Neural progenitor cell (in vitro differentiated cells): Measurements from ENCODE around the gene AUTS2. TPM values are rescaled to one million over a fixed set of nuclear protein-coding genes. Genes with fewer than 3 reads are reported as not detected.

Source experiments
- DNase-seq: peaks from one replicate; pipeline ENCODE4 v3.0.0-alpha.2; 2016; ENCODE audit warnings: low spot score
- H2AFZ ChIP-seq: fragments of 200-600 bp; sonication (generic); replicated peaks from 2 replicates; pipeline ENCODE4 v1.6.1; 2016; ENCODE audit warnings: antibody characterized with exemption
- H3F3A ChIP-seq: fragments of 200-600 bp; sonication (generic); 2 replicates; pipeline ENCODE4 v1.6.1; 2016; ENCODE audit warnings: antibody characterized with exemption, low read depth
- H3K27ac ChIP-seq: fragments of 200-600 bp; sonication (generic); 2 replicates; pipeline ENCODE4 v1.5.1; 2016; ENCODE audit warnings: mild to moderate bottlenecking
- H3K27me3 ChIP-seq: fragments of 200-600 bp; sonication (generic); 2 replicates; pipeline ENCODE4 v1.6.1; 2016; ENCODE audit warnings: mild to moderate bottlenecking, moderate library complexity
- H3K36me3 ChIP-seq: fragments of 200-600 bp; sonication (generic); 2 replicates; pipeline ENCODE4 v1.5.1; 2016
- H3K4me1 ChIP-seq: fragments of 200-600 bp; sonication (generic); 2 replicates; pipeline ENCODE4 v1.6.1; 2016; ENCODE audit warnings: mixed run types
- H3K4me2 ChIP-seq: fragments of 200-600 bp; sonication (generic); 2 replicates; pipeline ENCODE4 v1.6.1; 2016
- H3K4me3 ChIP-seq: fragments of 200-600 bp; sonication (generic); 2 replicates; pipeline ENCODE4 v1.5.1; 2016
- H3K79me2 ChIP-seq: fragments of 200-600 bp; sonication (generic); 2 replicates; pipeline ENCODE4 v1.6.1; 2016; ENCODE audit warnings: low read depth
- H3K9ac ChIP-seq: fragments of 200-600 bp; sonication (generic); 2 replicates; pipeline ENCODE4 v1.6.1; 2016
- H3K9me3 ChIP-seq: fragments of 200-600 bp; sonication (generic); 2 replicates; pipeline ENCODE4 v1.5.1; 2016; ENCODE audit warnings: low read depth
- H4K20me1 ChIP-seq: fragments of 200-600 bp; sonication (generic); 2 replicates; pipeline ENCODE4 v1.6.1; 2016; ENCODE audit warnings: low read depth
- H3K27ac Mint-ChIP-seq: 3 replicates; pipeline ENCODE4 v1.8.0; 2021; ENCODE audit warnings: mixed read lengths
- H3K27me3 Mint-ChIP-seq: 2 replicates; pipeline ENCODE4 v1.8.0; 2022; ENCODE audit warnings: low read depth, mild to moderate bottlenecking, inconsistent platforms, moderate library complexity, mixed read lengths; ENCODE audit not compliant: insufficient read depth
- H3K36me3 Mint-ChIP-seq: 3 replicates; pipeline ENCODE4 v1.8.0; 2021; ENCODE audit warnings: mixed read lengths
- H3K4me1 Mint-ChIP-seq: 3 replicates; pipeline ENCODE4 v1.8.0; 2021; ENCODE audit warnings: mixed read lengths
- H3K4me3 Mint-ChIP-seq: 3 replicates; pipeline ENCODE4 v1.8.0; 2021; ENCODE audit warnings: mild to moderate bottlenecking, moderate library complexity, mixed read lengths
- H3K9me3 Mint-ChIP-seq: 3 replicates; pipeline ENCODE4 v1.8.0; 2020; ENCODE audit warnings: mixed read lengths
- CTCF ChIP-seq: fragments of 200-600 bp; sonication (generic); IDR thresholded peaks from 2 replicates; pipeline ENCODE4 v1.5.1; 2017; ENCODE audit warnings: antibody characterized with exemption, mild to moderate bottlenecking
- EZH2 ChIP-seq: fragments of 200-600 bp; sonication (generic); IDR thresholded peaks from 2 replicates; pipeline ENCODE4 v1.6.1; 2017; ENCODE audit warnings: antibody characterized with exemption, mild to moderate bottlenecking, moderate library complexity
- EZH2phosphoT487 ChIP-seq: fragments of 200-600 bp; sonication (generic); IDR thresholded peaks from 2 replicates; pipeline ENCODE4 v1.6.1; 2017; ENCODE audit warnings: antibody characterized with exemption
- total RNA-seq: library from RNA; depleted of rRNA; stranded (reverse); fragments of >200 nt; gene quantifications from 2 replicates; pipeline ENCODE4 v1.2.3, GENCODE V29; 2015; ENCODE audit warnings: low replicate concordance

The AUTS2 gene
- total RNA-seq, 1 donor from 2014 or later = 50.0 TPM

GRCh38 chr7:70568674-70569334 is 970.5 kb downstream of the AUTS2 start:
- no peaks in the 10 kb centered on the region for H3K9me3 Mint-ChIP-seq
- no peak overlapping the region for H3K27ac Mint-ChIP-seq
- Histone ChIP-seq H3K27ac (no peak overlapping the region), H3F3A (peaks cover 11% of the 10 kb centered on the region), H3K4me3 (no peak overlapping the region), H3K4me2 (no peak overlapping the region), H2AFZ (no peak overlapping the region), H3K79me2 (no peaks in the 10 kb centered on the region), H4K20me1 (peaks cover 18% of the 10 kb centered on the region), H3K9ac (no peak overlapping the region), H3K36me3 (no peaks in the 10 kb centered on the region), H3K27me3 (peaks cover 76% of the 10 kb centered on the region), H3K4me1 (peaks cover 12% of the 10 kb centered on the region), H3K9me3 (no peaks in the 10 kb centered on the region)
- TF ChIP-seq CTCF (no peak), EZH2phosphoT487 (no peak), EZH2 (no peak)
- peak overlapping the region; percentile 31 for H3K4me3 Mint-ChIP-seq
- H3K4me1 Mint-ChIP-seq = peaks cover 75% of the 10 kb centered on the region
- peaks cover 10% of the 10 kb centered on the region for H3K36me3 Mint-ChIP-seq
- peaks cover 29% of the 10 kb centered on the region for H3K27me3 Mint-ChIP-seq
- no peak for DNase-seq

GRCh38 chr7:70569335-70569819 is 971.1 kb downstream of the AUTS2 start:
- H2AFZ ChIP-seq = no peak overlapping the region
- H3K9me3 ChIP-seq = no peaks in the 10 kb centered on the region
- H3K4me2 ChIP-seq = no peak overlapping the region
- Mint-ChIP-seq H3K4me1 (peaks cover 81% of the 10 kb centered on the region), H3K27ac (no peak overlapping the region), H3K27me3 (peaks cover 29% of the 10 kb centered on the region), H3K9me3 (no peaks in the 10 kb centered on the region), H3K36me3 (peaks cover 10% of the 10 kb centered on the region), H3K4me3 (no peak overlapping the region)
- H4K20me1 ChIP-seq = peaks cover 24% of the 10 kb centered on the region
- peaks cover 79% of the 10 kb centered on the region for H3K27me3 ChIP-seq
- TF ChIP-seq EZH2 (no peak), CTCF (no peak)
- DNase-seq = no peak
- H3K36me3 ChIP-seq = no peaks in the 10 kb centered on the region
- peaks cover 16% of the 10 kb centered on the region for H3F3A ChIP-seq
- no peak overlapping the region for H3K9ac ChIP-seq
- peaks cover 18% of the 10 kb centered on the region for H3K4me1 ChIP-seq
- no peak overlapping the region for H3K4me3 ChIP-seq
- H3K27ac ChIP-seq = no peak overlapping the region
- no peaks in the 10 kb centered on the region for H3K79me2 ChIP-seq

GRCh38 chr7:70570029-70570428 is 971.8 kb downstream of the AUTS2 start:
- H3K4me1 Mint-ChIP-seq = peaks cover 88% of the 10 kb centered on the region
- H3K36me3 Mint-ChIP-seq = peaks cover 10% of the 10 kb centered on the region
- Histone ChIP-seq H3K4me1 (peaks cover 24% of the 10 kb centered on the region), H4K20me1 (peaks cover 31% of the 10 kb centered on the region), H3K4me2 (no peak overlapping the region), H2AFZ (no peak overlapping the region), H3F3A (peaks cover 22% of the 10 kb centered on the region), H3K9ac (no peak overlapping the region), H3K27ac (no peak overlapping the region), H3K79me2 (no peaks in the 10 kb centered on the region), H3K36me3 (no peaks in the 10 kb centered on the region), H3K4me3 (no peak overlapping the region), H3K9me3 (no peaks in the 10 kb centered on the region), H3K27me3 (peaks cover 84% of the 10 kb centered on the region)
- peaks cover 29% of the 10 kb centered on the region for H3K27me3 Mint-ChIP-seq
- no peak overlapping the region for H3K27ac Mint-ChIP-seq
- H3K4me3 Mint-ChIP-seq = peak overlapping the region; percentile 11
- no peak for TF ChIP-seq CTCF
- H3K9me3 Mint-ChIP-seq = no peaks in the 10 kb centered on the region
- DNase-seq = no peak
